ENCODE data around the gene ZNF764. TPM values are rescaled to one million over a fixed set of nuclear protein-coding genes. Genes with fewer than 3 reads are reported as not detected.
A peak's percentile ranks its signal among the peaks of the same experiment; 100 is the strongest.

The ZNF764 gene
- total RNA-seq, 1 donor from 2014 or later, result 19.2 TPM

- DNase-seq, result no peak
- TF ChIP-seq CTCF (IDR thresholded peaks at IDR 0.05), result no peak
- peaks cover 32% of the 10 kb centered on the region for H3K36me3 Mint-ChIP-seq (ENCODE audit: low read depth)
- ATAC-seq (ENCODE audit: low read depth), result no peak
- H3K9me3 Mint-ChIP-seq, result no peaks in the 10 kb centered on the region
- no peaks in the 10 kb centered on the region for H3K27me3 Mint-ChIP-seq
- H3K4me3 Mint-ChIP-seq, result no peak overlapping the region
- peaks cover 32% of the 10 kb centered on the region for H3K4me1 Mint-ChIP-seq
- intact Hi-C loops (cut with micrococcal nuclease), result no loop called here
- H3K27ac Mint-ChIP-seq, result no peak overlapping the region
- ChIA-PET CTCF (interaction anchor here (1.3 to 2.3 kb wide), 2 partner anchors 81 to 101 kb away, joined by 3 to 9 read pairs; partner anchors contain the start of gene DCTPP1), POLR2A (interaction anchor here (0.6 to 1.9 kb wide), 7 partner anchors 27 to 77 kb away, joined by 4 to 14 read pairs (median 5); partner anchors contain the start of genes ITGAL and ZNF764)
Measured at GRCh38 chr16:30530163-30531037, 27.8 kb downstream of the ZNF764 start.

GRCh38 chr16:30528799-30529457 is 29.2 kb downstream of the ZNF764 start:
- H3K4me3 Mint-ChIP-seq, result no peak overlapping the region
- POLR2A ChIA-PET, result interaction anchor here (0.5 to 5.6 kb wide), 14 partner anchors 29 to 121 kb away, joined by 3 to 42 read pairs (median 4); partner anchors contain the start of genes DCTPP1, PRR14 and ZNF764
- intact Hi-C loops (cut with micrococcal nuclease), result loop anchor here (5.0 kb wide), 3 partner anchors 192 to 437 kb away; partner anchors contain the start of genes FBXL19 and TBX6
- no peaks in the 10 kb centered on the region for H3K9me3 Mint-ChIP-seq
- CTCF ChIA-PET, result interaction anchor here (1.1 to 2.3 kb wide), 4 partner anchors 70 to 99 kb away, joined by 3 to 9 read pairs (median 5); partner anchors contain the start of genes DCTPP1 and SEPHS2
- peak overlapping the region; percentile 99 for H3K27ac Mint-ChIP-seq
- no peak for TF ChIP-seq CTCF (IDR thresholded peaks at IDR 0.05)
- H3K36me3 Mint-ChIP-seq (ENCODE audit: low read depth), result peaks cover 34% of the 10 kb centered on the region
- peaks cover 29% of the 10 kb centered on the region for H3K4me1 Mint-ChIP-seq
- no peak for ATAC-seq (ENCODE audit: low read depth)
- no peaks in the 10 kb centered on the region for H3K27me3 Mint-ChIP-seq
- no peak for DNase-seq

- ChIA-PET CTCF (interaction anchor here (0.9 to 2.3 kb wide), 8 partner anchors 29 to 110 kb away, joined by 3 to 9 read pairs (median 4); partner anchors contain the start of genes DCTPP1, SEPHS2 and ZNF764), POLR2A (interaction anchor here (0.5 to 5.6 kb wide), 40 partner anchors 8 to 546 kb away, joined by 3 to 42 read pairs (median 6); partner anchors contain the start of genes CORO1A, DCTPP1, ITGAL and PRR14)
- Mint-ChIP-seq H3K4me3 (peak overlapping the region; percentile 89), H3K27me3 (no peaks in the 10 kb centered on the region), H3K36me3 (ENCODE audit: low read depth) (peaks cover 29% of the 10 kb centered on the region), H3K4me1 (peaks cover 21% of the 10 kb centered on the region), H3K9me3 (no peaks in the 10 kb centered on the region), H3K27ac (peak overlapping the region; percentile 99)
- no peak for TF ChIP-seq CTCF (IDR thresholded peaks at IDR 0.05)
- intact Hi-C loops (cut with micrococcal nuclease), result loop anchor here (1.0 to 5.0 kb wide), 16 partner anchors 8 to 547 kb away; partner anchors contain the start of genes DCTPP1, FBRS, FBXL19 and PRR14
- DNase-seq (no peak), ATAC-seq (ENCODE audit: low read depth) (peak; percentile 37)
Measured at GRCh38 chr16:30527635-30528178, 30.5 kb downstream of the ZNF764 start.

- Mint-ChIP-seq H3K27ac (peak overlapping the region; percentile 99), H3K4me3 (peak overlapping the region; percentile 89), H3K4me1 (peaks cover 21% of the 10 kb centered on the region), H3K27me3 (no peaks in the 10 kb centered on the region), H3K36me3 (ENCODE audit: low read depth) (peaks cover 29% of the 10 kb centered on the region), H3K9me3 (no peaks in the 10 kb centered on the region)
- CTCF ChIA-PET, result interaction anchor here (0.7 to 1.3 kb wide), 6 partner anchors 30 to 111 kb away, joined by 3 to 5 read pairs (median 4); partner anchors contain the start of genes DCTPP1 and ZNF764
- ATAC-seq (ENCODE audit: low read depth), result peak; percentile 84
- DNase-seq, result peak; percentile 93
- no peak for TF ChIP-seq CTCF (IDR thresholded peaks at IDR 0.05)
- POLR2A ChIA-PET, result interaction anchor here (0.6 to 5.6 kb wide), 46 partner anchors 9 to 547 kb away, joined by 3 to 42 read pairs (median 5); partner anchors contain the start of genes CD2BP2, CORO1A, DCTPP1 and ITGAL
- intact Hi-C loops (cut with micrococcal nuclease), result loop anchor here (1.0 to 5.0 kb wide), 16 partner anchors 8 to 548 kb away; partner anchors contain the start of genes DCTPP1, FBRS, FBXL19 and PRR14
Measured at GRCh38 chr16:30526823-30527634, 31.1 kb downstream of the ZNF764 start.

Data from activated B cell treated with CpG ODN at 0.5 μM for 24 hours (primary cell).